Measurements from ENCODE around the gene MAP3K2.

The MAP3K2 gene, protein sequence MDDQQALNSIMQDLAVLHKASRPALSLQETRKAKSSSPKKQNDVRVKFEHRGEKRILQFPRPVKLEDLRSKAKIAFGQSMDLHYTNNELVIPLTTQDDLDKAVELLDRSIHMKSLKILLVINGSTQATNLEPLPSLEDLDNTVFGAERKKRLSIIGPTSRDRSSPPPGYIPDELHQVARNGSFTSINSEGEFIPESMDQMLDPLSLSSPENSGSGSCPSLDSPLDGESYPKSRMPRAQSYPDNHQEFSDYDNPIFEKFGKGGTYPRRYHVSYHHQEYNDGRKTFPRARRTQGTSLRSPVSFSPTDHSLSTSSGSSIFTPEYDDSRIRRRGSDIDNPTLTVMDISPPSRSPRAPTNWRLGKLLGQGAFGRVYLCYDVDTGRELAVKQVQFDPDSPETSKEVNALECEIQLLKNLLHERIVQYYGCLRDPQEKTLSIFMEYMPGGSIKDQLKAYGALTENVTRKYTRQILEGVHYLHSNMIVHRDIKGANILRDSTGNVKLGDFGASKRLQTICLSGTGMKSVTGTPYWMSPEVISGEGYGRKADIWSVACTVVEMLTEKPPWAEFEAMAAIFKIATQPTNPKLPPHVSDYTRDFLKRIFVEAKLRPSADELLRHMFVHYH

DNA sequence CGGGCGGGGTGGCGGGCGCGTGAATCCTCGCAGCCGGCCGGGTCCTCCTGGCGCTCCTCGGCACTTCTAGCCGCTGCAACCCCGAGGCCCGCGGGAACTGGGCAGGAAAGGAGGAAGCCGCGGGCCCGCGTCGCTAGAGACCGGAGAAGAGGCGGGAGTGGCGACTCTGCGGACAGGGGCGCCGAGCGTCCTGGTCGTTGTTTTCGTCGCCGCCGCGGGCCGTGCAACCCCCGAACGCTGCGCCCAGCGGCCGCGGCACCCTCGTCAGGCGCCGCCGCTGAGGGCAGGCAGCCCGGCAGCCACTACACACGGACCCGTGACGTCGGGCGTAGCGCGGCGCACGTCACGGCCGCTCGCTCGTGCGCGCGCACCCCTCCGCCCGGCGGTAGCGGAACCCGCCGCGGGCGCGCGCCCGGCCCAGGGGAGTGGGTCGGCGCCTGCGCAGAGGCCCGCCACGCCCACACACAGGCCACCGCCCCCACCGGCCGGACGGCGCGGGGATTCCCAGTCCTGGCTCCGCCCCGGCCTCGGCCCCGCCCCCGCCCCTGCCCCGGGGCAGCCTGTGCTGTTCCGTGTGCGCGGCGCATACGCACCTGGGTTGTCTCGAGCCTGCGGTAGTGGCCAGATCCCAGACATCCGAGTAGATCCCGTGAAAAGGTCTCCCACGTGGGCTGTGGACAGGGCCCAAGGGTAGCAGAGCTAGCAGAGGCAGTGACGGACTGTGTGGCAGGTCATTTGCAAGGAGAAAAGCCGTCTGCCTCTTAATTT lies at the start of gene MAP3K2:
TSS of gene MAP3K2 (minus strand) at position 321 of the 768 bp plus-strand sequence. CDS start 44,846 bp downstream, outside the sequence.
- peak within 1 kb of the TSS; percentile 99 for H3K4me3 ChIP-seq (ENCODE audit: low read length)
- no peak within 1 kb of the TSS for H3K27ac ChIP-seq (ENCODE audit: low read length)
- H3K9me3 ChIP-seq (ENCODE audit: insufficient read depth, low read depth, low read length): no peaks in the 10 kb centered on the region
- peaks cover 9% of the 10 kb centered on the region; the same call in 1 of the 2 replicates for H3K4me1 ChIP-seq (ENCODE audit: insufficient read depth, low read length)
- peak within 1 kb of the TSS; percentile 82; the same call in 1 of the 2 replicates for H3K9ac ChIP-seq (ENCODE audit: low read depth, low read length)
- H3K27me3 ChIP-seq (ENCODE audit: insufficient read depth, low read length): peaks cover 7% of the 10 kb centered on the region; the same call in 1 of the 2 replicates
- no peaks in the 10 kb centered on the region for H3K36me3 ChIP-seq (ENCODE audit: insufficient read depth, low read depth, low read length)

DNA sequence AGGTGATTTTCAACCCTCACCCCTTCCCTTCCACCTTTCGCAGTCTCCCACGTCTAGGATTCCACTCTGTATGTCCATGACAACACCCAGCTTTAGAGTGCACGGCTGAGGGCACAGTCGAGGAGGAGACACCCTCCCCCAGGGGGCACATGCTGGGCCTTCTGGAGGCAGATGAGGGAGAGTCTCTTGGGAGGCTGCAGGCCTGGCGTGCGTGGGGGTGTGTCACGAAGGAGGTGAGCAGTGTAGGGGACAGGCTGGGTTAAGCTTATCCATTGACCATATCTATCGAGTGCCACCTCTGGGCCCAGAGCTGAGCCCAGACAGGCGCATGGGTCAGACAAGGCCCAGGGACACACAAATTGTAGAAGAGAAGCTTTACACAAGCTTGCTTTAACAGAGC lies 49.3 kb upstream of the MAP3K2 start:
- H3K9me3 ChIP-seq (ENCODE audit: insufficient read depth, low read depth, low read length): peaks cover 9% of the 10 kb centered on the region; the same call in 1 of the 2 replicates
- no peaks in the 10 kb centered on the region for H3K27me3 ChIP-seq (ENCODE audit: insufficient read depth, low read length)
- no peak overlapping the region for H3K4me3 ChIP-seq (ENCODE audit: low read length)
- H3K27ac ChIP-seq (ENCODE audit: low read length): no peak overlapping the region
- H3K4me1 ChIP-seq (ENCODE audit: insufficient read depth, low read length): no peaks in the 10 kb centered on the region
- H3K36me3 ChIP-seq (ENCODE audit: insufficient read depth, low read depth, low read length): no peaks in the 10 kb centered on the region
- no peak overlapping the region for H3K9ac ChIP-seq (ENCODE audit: low read depth, low read length)

DNA sequence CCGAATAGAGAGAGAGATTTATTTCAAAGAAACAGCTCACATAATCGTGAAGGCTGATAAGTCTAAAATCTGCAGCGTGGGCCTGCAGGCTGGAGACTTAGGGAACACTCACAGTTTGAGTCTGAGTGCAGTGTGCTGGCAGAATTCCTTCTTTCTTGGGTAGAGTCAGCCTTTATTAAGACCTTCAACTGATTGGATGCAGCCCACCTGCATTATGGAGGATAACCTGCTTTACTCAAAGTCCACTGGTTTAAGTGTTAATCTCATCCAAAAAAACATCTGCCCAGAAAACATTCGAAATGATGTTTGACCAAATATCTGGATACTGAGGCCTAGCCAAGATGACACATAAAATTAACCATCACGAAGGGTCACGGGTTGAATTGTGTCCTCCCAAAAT lies 46.7 kb upstream of the MAP3K2 start:
- H3K27me3 ChIP-seq (ENCODE audit: insufficient read depth, low read length): no peaks in the 10 kb centered on the region
- no peak overlapping the region for H3K27ac ChIP-seq (ENCODE audit: low read length)
- 0 out of 2 replicates have a peak, but pooled peaks cover under 1% of the 10 kb centered on the region for H3K9me3 ChIP-seq (ENCODE audit: insufficient read depth, low read depth, low read length)
- H3K4me3 ChIP-seq (ENCODE audit: low read length): no peak overlapping the region
- H3K9ac ChIP-seq (ENCODE audit: low read depth, low read length): no peak overlapping the region
- no peaks in the 10 kb centered on the region for H3K4me1 ChIP-seq (ENCODE audit: insufficient read depth, low read length)
- no peaks in the 10 kb centered on the region for H3K36me3 ChIP-seq (ENCODE audit: insufficient read depth, low read depth, low read length)

DNA sequence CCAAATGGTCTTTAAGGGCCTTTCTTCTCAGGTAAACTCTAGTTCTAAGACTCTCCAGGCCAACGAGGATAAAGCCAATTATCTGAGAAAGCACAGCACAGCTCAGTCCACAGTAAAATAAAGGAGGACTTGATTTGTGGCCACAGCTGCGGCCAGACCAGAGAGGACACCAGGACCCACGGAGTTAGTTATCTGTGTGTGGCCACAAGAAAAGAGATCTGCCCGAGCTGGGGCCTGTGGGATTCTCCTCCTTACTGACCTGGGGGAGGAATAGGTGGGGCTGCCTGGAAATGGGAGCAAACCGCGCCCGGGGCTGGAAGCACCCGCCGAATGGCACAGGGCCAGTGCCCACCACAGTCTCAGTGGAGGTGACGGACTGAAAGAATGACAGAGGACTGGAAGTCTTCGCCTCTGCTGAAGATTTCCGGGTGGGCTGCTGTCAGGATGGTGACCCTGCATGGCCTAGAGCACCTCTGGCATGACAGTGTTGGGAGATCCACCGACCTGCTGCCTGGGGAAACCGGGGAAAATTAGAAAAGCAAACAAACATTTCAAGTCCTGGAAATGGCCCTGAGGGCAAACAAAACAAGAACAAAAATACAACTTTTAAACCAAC lies 43.7 kb upstream of the MAP3K2 start:
- H3K36me3 ChIP-seq (ENCODE audit: insufficient read depth, low read depth, low read length): no peaks in the 10 kb centered on the region
- no peaks in the 10 kb centered on the region for H3K4me1 ChIP-seq (ENCODE audit: insufficient read depth, low read length)
- no peaks in the 10 kb centered on the region for H3K27me3 ChIP-seq (ENCODE audit: insufficient read depth, low read length)
- no peak overlapping the region for H3K4me3 ChIP-seq (ENCODE audit: low read length)
- H3K9me3 ChIP-seq (ENCODE audit: insufficient read depth, low read depth, low read length): no peaks in the 10 kb centered on the region
- no peak overlapping the region for H3K27ac ChIP-seq (ENCODE audit: low read length)
- no peak overlapping the region for H3K9ac ChIP-seq (ENCODE audit: low read depth, low read length)

DNA sequence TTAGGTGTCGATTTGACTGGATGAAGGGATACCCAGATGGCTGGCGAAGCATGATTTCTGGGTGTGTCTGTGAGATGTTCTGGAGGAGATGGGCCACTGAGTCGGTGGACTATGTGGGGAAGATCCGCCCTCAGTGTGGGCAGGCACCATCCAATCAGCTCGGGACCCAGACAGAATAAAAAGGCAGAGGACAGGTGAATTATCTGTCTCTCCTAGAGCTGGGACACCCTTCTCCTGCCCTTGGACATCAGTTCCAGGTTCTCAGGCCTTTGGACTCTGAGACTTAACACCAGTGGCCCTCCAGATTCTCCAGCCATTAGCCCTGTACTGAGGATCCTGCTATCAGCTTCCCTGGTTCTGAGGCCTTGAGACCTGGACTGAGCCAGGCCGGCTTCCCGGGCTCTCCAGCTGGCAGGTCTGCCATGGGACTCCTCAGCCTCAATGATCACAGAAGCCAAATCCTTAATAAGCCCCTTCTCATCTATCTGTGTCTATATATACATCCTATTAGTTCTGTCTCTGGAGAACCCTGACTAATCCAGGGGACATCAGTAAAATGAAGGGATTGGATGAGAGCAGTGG lies 42.2 kb upstream of the MAP3K2 start:
- Histone ChIP-seq H3K4me3 (ENCODE audit: low read length) (no peak overlapping the region), H3K9me3 (ENCODE audit: insufficient read depth, low read depth, low read length) (no peaks in the 10 kb centered on the region), H3K4me1 (ENCODE audit: insufficient read depth, low read length) (peaks cover 3% of the 10 kb centered on the region; the same call in 1 of the 2 replicates), H3K36me3 (ENCODE audit: insufficient read depth, low read depth, low read length) (no peaks in the 10 kb centered on the region), H3K27me3 (ENCODE audit: insufficient read depth, low read length) (peaks cover 7% of the 10 kb centered on the region; the same call in 1 of the 2 replicates), H3K9ac (ENCODE audit: low read depth, low read length) (no peak overlapping the region), H3K27ac (ENCODE audit: low read length) (no peak overlapping the region)

DNA sequence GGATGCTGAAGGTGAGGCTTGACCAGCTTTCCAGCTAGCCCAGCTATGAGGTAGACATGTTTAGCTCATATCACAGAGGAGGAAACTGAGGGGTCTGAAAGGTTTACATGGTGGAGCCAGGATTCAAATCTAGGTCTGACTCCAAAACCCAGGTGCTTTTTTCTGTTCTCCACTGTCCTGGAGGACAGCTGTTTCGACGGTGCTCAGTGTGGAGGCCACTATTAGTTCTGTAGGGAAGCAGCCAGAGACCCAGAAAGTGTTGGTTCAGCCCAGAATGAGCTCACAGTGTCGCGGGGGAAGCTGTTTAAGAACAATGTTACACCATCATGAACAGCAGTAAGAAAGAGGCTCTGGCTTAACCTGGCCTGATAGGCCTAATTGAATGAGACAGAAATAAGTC lies 41.5 kb upstream of the MAP3K2 start:
- peaks cover 13% of the 10 kb centered on the region for H3K27me3 ChIP-seq (ENCODE audit: insufficient read depth, low read length)
- peaks cover 3% of the 10 kb centered on the region; the same call in 1 of the 2 replicates for H3K4me1 ChIP-seq (ENCODE audit: insufficient read depth, low read length)
- no peaks in the 10 kb centered on the region for H3K36me3 ChIP-seq (ENCODE audit: insufficient read depth, low read depth, low read length)
- no peak overlapping the region for H3K9ac ChIP-seq (ENCODE audit: low read depth, low read length)
- no peak overlapping the region for H3K27ac ChIP-seq (ENCODE audit: low read length)
- H3K9me3 ChIP-seq (ENCODE audit: insufficient read depth, low read depth, low read length): no peaks in the 10 kb centered on the region
- H3K4me3 ChIP-seq (ENCODE audit: low read length): no peak overlapping the region

DNA sequence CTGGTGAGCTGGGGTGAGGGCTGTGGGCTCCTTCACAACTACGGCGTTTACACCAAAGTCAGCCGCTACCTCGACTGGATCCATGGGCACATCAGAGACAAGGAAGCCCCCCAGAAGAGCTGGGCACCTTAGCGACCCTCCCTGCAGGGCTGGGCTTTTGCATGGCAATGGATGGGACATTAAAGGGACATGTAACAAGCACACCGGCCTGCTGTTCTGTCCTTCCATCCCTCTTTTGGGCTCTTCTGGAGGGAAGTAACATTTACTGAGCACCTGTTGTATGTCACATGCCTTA lies 41.0 kb upstream of the MAP3K2 start:
- no peak overlapping the region for H3K27ac ChIP-seq (ENCODE audit: low read length)
- no peaks in the 10 kb centered on the region for H3K9me3 ChIP-seq (ENCODE audit: insufficient read depth, low read depth, low read length)
- H3K4me3 ChIP-seq (ENCODE audit: low read length): no peak overlapping the region
- H3K27me3 ChIP-seq (ENCODE audit: insufficient read depth, low read length): peaks cover 18% of the 10 kb centered on the region
- H3K4me1 ChIP-seq (ENCODE audit: insufficient read depth, low read length): peaks cover 3% of the 10 kb centered on the region; the same call in 1 of the 2 replicates
- no peak overlapping the region for H3K9ac ChIP-seq (ENCODE audit: low read depth, low read length)
- no peaks in the 10 kb centered on the region for H3K36me3 ChIP-seq (ENCODE audit: insufficient read depth, low read depth, low read length)

DNA sequence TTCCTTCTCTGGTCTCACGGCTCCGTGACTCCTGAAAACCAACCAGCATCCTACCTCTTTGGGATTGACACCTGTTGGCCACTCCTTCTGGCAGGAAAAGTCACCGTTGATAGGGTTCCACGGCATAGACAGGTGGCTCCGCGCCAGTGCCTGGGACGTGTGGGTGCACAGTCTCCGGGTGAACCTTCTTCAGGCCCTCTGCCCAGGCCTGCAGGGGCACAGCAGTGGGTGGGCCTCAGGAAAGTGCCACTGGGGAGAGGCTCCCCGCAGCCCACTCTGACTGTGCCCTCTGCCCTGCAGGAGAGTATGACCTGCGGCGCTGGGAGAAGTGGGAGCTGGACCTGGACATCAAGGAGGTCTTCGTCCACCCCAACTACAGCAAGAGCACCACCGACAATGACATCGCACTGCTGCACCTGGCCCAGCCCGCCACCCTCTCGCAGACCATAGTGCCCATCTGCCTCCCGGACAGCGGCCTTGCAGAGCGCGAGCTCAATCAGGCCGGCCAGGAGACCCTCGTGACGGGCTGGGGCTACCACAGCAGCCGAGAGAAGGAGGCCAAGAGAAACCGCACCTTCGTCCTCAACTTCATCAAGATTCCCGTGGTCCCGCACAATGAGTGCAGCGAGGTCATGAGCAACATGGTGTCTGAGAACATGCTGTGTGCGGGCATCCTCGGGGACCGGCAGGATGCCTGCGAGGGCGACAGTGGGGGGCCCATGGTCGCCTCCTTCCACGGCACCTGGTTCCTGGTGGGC lies 40.5 kb upstream of the MAP3K2 start:
- Histone ChIP-seq H3K27me3 (ENCODE audit: insufficient read depth, low read length) (peaks cover 24% of the 10 kb centered on the region), H3K4me3 (ENCODE audit: low read length) (no peak overlapping the region), H3K36me3 (ENCODE audit: insufficient read depth, low read depth, low read length) (no peaks in the 10 kb centered on the region), H3K9me3 (ENCODE audit: insufficient read depth, low read depth, low read length) (no peaks in the 10 kb centered on the region), H3K4me1 (ENCODE audit: insufficient read depth, low read length) (peaks cover 3% of the 10 kb centered on the region; the same call in 1 of the 2 replicates), H3K9ac (ENCODE audit: low read depth, low read length) (no peak overlapping the region), H3K27ac (ENCODE audit: low read length) (no peak overlapping the region)

DNA sequence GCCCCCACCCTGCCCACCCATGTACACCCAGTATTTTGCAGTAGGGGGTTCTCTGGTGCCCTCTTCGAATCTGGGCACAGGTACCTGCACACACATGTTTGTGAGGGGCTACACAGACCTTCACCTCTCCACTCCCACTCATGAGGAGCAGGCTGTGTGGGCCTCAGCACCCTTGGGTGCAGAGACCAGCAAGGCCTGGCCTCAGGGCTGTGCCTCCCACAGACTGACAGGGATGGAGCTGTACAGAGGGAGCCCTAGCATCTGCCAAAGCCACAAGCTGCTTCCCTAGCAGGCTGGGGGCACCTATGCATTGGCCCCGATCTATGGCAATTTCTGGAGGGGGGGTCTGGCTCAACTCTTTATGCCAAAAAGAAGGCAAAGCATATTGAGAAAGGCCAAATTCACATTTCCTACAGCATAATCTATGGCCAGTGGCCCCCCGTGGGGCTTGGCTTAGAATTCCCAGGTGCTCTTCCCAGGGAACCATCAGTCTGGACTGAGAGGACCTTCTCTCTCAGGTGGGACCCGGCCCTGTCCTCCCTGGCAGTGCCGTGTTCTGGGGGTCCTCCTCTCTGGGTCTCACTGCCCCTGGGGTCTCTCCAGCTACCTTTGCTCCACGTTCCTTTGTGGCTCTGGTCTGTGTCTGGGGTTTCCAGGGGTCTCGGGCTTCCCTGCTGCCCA lies 39.7 kb upstream of the MAP3K2 start:
- Histone ChIP-seq H3K27me3 (ENCODE audit: insufficient read depth, low read length) (peaks cover 31% of the 10 kb centered on the region), H3K9me3 (ENCODE audit: insufficient read depth, low read depth, low read length) (no peaks in the 10 kb centered on the region), H3K27ac (ENCODE audit: low read length) (no peak overlapping the region), H3K4me3 (ENCODE audit: low read length) (no peak overlapping the region), H3K36me3 (ENCODE audit: insufficient read depth, low read depth, low read length) (no peaks in the 10 kb centered on the region), H3K4me1 (ENCODE audit: insufficient read depth, low read length) (peaks cover 3% of the 10 kb centered on the region; the same call in 1 of the 2 replicates), H3K9ac (ENCODE audit: low read depth, low read length) (no peak overlapping the region)

DNA sequence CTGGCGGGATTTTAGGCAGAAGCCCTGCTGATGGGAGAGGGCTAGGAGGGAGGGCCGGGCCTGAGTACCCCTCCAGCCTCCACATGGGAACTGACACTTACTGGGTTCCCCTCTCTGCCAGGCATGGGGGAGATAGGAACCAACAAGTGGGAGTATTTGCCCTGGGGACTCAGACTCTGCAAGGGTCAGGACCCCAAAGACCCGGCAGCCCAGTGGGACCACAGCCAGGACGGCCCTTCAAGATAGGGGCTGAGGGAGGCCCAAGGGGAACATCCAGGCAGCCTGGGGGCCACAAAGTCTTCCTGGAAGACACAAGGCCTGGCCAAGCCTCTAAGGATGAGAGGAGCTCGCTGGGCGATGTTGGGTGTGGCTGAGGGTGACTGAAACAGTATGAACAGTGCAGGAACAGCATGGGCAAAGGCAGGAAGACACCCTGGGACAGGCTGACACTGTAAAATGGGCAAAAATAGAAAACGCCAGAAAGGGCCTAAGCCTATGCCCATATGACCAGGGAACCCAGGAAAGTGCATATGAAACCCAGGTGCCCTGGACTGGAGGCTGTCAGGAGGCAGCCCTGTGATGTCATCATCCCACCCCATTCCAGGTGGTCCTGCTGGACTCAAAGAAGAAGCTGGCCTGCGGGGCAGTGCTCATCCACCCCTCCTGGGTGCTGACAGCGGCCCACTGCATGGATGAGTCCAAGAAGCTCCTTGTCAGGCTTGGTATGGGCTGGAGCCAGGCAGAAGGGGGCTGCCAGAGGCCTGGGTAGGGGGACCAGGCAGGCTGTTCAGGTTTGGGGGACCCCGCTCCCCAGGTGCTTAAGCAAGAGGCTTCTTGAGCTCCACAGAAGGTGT lies 39.0 kb upstream of the MAP3K2 start:
- H3K9me3 ChIP-seq (ENCODE audit: insufficient read depth, low read depth, low read length): no peaks in the 10 kb centered on the region
- no peak overlapping the region for H3K27ac ChIP-seq (ENCODE audit: low read length)
- H3K27me3 ChIP-seq (ENCODE audit: insufficient read depth, low read length): peaks cover 39% of the 10 kb centered on the region
- H3K4me3 ChIP-seq (ENCODE audit: low read length): no peak overlapping the region
- peaks cover 3% of the 10 kb centered on the region; the same call in 1 of the 2 replicates for H3K4me1 ChIP-seq (ENCODE audit: insufficient read depth, low read length)
- no peak overlapping the region for H3K9ac ChIP-seq (ENCODE audit: low read depth, low read length)
- H3K36me3 ChIP-seq (ENCODE audit: insufficient read depth, low read depth, low read length): no peaks in the 10 kb centered on the region

Measured in iPS-20b (cell line).